HG02938 (cell line): ENCODE measurements around the gene SORCS1.
"Not testable (repeated sequence)": the region's sequence is repeated elsewhere in the genome, so short reads cannot be mapped to it uniquely, and the experiment has no call there.

Experiments
- ATAC-seq: cut with Tn5 transposase; IDR thresholded peaks from one replicate; pipeline ENCODE4 v1.9.1; 2021; ENCODE audit warnings: mild to moderate bottlenecking, moderate library complexity; ENCODE audit not compliant: unreplicated experiment

The SORCS1 gene

DNA sequence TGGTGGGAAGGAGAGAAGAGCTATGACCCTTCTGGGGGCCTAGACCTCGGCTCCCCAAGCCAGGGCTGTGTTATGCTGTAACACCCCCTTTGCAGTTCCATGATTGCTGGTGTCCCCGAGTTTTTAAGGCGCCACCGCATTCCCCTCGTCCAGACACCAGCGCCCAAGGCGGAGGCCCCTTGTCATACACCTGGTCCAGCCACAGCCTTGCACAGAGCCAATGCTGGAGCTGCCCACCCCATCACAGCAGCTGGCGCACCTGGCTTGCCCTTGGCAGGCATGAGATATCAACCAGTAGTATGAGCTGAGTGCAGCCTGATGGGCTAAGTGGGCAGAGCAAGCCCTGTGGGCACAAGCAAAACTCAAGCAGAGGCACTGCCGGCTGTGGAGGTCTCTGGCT, 209.4 kb downstream of the SORCS1 start:
- no peak for ATAC-seq

DNA sequence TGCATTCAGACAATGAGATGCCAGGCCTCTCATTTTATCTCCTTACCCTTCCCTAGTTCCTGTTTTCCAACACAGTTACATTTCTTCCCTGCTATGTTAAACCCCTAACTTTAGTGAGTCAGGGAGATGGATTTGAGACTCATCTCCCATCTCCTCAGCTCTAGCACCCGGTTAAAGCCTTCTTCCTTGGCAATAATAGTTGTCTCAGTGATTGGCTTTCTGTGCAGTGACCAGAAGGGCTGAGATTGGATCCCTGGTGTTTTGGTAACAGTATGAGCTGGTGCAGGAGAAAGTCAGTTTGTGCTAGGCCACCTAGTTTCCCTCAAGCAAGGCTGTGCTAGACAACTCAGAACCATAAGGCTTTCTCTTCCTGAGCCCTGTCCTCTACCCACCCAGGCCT, 212.5 kb downstream of the SORCS1 start:
- no peak for ATAC-seq

DNA sequence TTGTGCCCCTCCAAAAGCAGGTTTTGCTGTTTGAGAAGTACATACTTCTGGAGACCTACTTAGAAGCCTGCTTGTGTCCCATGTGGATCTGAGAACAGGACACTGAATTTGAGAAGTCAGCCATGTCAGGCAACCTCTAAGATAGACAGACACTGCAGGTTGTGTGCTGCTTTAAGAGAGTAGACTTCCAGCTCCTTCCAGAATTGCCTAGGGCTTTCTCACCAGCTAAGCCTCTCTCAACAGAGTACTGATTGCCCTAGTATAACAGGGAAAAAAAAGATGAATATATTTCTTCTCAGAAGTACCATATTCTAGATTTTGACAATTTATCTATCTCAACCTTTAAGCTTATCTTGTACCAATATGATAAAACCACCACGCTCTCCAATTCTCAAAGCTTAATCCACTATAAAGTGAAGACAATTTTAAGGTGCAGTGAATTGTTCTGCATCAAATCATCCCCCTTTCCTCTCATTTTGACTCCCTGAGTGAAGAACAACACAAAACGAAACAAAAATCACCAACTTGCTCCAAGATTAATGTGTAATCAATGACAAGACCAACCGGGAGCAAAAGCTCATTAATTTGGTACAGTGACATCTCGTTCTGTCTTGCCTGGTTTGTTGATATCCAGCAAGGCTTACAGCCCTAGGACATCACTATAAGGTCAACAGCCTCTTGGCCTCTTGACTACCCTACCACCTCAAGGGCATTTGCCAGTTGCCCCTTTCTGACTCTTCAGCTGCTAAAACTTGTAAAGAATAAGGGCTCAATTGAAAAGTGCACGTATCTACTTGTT, 214.6 kb downstream of the SORCS1 start:
- no peak for ATAC-seq

DNA sequence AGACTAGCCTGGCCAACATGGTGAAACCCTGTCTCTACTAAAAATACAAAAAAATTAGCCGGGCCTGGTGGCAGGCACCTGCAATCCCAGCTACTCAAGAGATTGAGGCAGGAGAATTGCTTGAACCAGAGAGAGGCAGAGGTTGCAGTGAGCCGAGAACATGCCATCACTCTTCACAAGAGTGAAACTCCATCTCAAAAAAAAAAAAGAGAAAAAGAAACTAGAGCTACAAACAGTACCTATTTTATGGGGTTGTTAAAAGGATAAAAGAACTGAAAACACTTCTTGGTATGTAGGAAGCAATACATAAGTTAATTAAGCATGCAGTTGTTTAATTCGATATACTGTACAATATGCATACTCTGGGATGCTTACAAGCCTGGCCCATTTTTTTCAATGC, 216.9 kb downstream of the SORCS1 start:
- ATAC-seq, result no peak

DNA sequence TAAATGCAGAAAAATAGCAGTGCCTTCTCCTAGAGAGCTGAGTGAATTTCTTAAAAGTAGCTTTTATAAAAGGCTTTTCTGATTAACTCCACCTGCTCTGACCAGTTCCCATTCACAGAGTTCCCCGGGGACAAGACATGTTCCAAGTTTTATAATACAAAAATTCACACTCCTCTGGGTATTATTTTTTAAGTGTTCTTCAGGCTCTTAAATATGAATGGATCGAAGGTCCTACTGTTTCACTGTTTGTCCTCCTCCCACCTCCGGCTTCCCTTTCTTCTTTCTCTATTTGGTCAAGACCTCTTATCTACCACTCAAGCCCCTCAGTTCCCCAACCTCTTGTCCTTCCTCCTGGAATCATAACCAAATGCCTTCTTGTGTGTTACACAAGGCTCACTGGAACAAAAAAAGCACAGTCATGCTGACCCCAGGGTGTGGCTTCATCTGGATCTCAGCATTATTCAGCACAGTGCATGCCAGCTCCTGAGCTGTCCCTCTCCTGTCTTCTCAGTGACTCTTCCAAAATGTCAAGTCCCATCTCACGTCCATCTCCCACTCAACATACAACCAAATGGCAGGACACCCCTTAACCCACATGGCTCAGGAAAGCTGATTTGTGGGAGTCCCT, 222.4 kb downstream of the SORCS1 start:
- no peak for ATAC-seq

DNA sequence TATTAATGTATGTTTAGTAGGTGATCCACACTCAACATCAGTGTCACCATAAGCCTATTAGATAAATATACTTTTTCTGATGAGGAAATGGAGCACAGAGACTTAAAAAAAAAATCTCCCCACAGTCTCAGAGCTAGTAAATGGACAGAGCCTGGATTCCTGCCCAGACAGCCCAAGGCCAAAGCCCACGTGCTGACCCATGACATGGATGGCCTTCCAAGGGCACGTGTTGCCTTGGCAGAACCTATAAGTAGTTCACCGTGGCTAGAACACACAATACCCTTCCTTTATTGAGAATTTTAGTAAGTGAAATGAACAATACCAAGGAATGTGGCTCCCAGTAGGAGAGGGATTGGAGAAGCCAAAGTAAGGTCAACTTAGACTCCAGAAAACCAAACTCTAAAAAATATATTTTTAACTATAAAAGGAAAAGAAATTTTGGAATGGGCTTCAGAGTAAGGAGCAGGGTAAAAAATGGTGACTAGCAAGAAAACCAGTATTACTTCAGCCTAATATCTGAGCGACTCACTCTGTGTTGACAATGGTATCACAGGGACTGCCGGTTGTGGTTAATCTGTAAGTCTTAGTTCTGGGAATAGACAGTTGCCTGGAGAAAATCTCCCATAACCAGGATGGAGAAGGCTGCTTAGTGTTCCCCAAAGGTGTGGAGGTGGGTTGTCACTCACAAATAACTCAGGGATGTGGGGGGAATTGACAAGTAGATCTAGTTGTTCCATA, 223.0 kb downstream of the SORCS1 start:
- no peak for ATAC-seq

DNA sequence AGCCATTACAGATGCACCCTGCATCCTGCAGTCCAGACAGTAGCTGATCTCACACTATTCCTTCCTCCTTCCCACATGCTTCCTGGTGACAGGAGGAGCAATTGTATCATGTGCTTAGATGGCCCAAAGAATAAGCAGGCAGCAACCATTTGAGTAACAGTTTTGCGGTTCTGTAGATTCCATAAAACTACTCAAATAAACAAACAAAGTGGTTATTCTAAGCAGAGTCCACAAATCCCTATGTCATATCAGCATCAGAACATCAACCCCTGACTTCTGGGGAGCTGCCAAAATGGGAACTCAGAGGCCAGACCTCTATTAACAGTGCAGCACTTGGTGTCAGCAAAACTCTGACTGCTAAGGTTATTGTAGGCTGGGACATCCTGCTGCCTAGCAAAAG, 226.0 kb downstream of the SORCS1 start:
- no peak for ATAC-seq

DNA sequence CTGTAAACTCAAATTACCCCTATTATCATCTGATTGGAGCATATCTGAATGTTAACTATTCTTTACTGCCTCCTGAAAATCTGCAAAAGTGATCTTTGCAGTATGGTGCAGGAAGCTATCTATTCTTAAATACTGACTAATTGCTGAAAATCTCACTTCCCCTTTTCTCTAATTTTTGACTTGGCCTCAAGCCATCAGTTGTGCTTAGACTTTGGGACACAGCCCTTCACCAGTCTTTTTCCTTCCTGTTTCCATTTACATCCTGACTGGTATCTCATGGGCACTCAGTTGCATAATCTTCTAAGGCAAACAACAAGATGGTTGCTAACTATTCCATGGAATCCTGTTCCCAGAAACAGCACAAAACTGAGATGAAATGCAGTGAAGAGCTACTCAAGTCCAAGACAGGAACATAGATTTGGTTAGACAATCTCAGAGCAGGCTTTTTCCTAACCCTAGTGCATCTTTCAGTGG, 228.5 kb downstream of the SORCS1 start:
- peak; percentile 60 for ATAC-seq

DNA sequence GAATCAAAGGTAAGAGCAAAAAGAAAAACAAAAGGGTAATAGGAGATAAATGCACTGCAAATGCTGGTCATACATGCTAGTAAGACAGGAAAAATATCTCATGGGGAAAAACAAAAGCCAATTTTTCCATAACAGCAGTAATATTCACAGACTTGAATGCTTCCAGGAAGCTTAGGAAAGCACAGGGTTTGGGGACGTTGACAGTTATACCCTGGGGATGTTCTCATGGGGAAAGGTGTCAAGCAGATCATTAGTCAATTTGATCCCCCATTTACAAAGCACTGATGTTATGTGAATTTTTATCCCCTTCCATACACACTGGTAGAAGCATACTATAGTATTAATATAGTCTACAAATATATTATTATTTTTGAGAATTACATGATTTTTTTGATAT, 232.7 kb downstream of the SORCS1 start:
- no peak for ATAC-seq

DNA sequence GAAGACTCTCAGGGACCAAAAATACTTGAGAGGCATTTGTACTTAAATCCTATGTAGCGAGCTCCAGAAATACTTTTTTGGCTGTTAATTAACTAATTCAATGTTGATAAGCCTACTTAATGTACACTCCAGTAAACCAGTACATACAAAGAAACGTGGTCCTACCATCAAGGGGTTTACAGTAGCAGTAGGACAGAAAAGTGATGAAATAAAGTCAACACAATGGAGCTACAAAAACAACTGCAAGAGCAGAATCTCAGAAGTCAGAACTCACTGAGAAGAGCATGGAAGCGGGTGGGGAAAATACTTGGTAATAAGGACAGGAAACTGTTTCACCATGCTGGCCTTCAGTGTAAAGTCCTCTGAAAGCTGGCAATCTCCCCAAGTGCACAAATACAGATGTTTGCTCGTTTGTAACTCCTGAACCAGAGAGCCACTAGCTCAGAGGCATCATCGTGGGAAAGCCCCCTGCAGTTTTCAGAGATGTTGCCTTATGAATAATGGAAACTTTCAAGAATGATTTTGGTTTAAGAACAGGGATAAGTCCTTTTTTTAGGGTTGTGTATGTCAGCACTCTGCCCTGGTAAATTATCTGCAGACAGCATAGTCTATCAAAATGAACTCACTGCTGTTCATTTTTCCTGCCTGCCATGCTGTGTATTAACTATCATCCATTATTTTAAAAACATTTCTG, 233.2 kb downstream of the SORCS1 start:
- peak; percentile 63 for ATAC-seq

DNA sequence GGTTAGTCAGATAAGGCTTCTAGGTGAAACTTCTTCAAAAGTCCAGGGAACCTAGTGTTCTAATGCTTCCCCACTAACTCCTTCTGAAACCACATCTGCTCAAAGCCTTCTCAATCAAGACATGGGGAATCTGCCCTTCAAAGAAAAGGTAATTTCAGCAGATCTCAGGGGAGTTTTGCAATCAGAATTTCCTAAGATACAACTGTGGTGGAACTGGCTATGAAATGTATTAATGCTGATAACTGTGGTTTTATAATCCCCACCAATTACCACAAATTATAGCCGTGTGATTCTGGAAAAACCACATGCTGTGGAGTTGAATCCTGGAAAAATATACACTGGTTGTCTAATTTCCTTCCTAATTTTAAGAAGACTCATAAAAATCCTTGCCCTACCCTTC, 233.8 kb downstream of the SORCS1 start:
- ATAC-seq, result no peak

DNA sequence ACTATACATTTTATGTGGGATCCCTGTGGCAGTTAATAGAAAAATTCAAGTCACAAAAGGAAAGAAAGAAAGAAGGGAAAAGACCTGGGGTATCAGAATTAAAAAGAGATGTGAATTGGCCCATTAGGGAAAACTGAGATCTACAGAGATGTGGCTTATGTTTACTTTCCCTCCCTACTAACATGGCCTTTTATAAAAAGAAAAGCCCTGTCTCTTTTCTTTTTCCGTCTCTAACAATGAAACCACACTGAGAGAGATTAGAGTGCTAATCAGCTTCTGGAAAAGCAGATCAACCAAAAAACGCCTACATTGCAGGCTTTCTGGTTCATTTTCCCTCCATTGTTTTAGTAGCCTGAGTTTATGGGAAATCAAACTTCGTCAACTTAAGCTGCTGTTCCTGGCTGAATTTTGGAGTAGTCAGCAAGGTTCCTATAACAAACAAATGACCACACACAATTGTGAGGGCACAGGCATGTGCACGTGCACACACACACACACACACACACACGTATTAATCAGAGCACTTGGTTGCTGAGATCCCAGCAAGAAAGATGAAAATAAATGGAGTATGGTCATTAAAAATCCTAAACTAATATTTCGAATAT, 235.1 kb downstream of the SORCS1 start:
- ATAC-seq, result no peak

DNA sequence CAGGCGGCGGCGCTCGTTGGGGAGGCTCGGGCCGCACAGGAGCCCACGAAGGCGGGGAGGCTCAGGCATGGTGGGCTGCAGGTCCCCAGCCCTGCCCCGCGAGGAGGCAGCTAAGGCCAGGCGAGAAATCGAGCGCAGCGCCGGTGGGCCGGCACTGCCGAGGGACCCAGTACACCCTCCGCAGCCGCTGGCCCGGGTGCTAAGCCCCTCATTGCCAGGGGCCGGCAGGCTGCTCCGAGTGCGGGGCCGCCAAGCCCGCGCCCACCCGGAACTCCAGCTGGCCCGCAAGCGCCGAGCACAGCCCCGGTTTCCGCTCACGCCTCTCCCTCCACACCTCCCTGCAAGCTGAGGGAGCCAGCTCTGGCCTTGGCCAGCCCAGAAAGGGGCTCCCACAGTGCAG, 236.4 kb downstream of the SORCS1 start:
- not testable (repeated sequence) for ATAC-seq

DNA sequence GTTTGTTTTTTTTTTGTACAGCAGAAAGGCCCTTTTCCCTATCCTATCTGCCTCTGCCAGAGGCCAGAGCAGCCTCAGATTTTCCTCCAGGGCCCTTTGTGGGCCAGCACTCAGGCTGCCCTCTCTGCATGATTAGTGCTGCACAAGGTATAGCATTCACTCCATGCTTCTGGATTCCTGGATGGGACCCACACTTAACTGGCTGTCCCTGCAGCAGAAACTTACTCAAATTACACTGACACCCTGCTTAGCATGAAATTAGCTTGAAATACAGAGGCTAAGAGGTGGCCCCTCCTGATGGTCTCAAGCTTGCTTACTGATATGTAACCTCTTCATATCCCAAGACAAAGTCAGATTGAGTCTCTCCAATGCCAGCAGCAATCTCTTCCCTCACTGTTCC, 239.3 kb downstream of the SORCS1 start:
- no peak for ATAC-seq

DNA sequence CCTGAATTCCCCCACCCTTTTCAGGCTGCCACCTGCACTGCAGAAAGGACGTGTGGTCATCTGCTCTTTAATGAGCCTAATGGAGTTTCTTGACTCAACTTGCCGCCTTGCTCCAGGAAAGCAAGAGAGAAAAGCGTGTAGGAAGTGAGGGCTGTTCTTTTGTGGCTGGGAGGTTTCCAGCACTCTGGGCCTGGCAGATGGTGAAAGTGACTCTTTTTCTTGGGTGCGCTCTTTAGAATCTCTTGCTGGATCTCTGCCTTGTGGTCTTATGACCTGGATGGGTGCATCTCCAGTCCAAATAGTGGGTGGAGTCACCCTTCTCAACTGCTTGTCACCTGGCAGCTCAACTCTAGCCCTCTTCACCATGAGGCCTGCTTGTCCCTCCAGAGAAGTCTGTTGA, 244.0 kb downstream of the SORCS1 start:
- no peak for ATAC-seq

DNA sequence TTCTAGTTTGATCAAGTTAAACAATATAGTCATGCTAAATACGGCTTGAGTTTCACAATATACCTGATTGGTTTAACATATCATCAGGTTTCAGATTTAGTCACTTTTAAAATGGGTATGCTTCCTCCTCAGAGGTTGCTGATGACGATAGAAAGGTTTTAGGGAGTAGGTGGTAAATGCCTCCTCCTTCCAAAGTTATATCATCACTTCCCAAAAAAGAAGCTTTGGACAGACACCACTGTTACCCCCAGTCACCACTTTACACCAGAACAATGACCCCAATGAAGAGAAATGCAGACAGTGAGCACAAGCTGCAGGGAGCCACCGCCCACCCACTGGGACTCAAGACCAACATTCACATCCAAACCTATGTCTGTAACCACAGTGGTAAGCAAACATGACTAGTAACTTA, 244.6 kb downstream of the SORCS1 start:
- peak; percentile 82 for ATAC-seq

DNA sequence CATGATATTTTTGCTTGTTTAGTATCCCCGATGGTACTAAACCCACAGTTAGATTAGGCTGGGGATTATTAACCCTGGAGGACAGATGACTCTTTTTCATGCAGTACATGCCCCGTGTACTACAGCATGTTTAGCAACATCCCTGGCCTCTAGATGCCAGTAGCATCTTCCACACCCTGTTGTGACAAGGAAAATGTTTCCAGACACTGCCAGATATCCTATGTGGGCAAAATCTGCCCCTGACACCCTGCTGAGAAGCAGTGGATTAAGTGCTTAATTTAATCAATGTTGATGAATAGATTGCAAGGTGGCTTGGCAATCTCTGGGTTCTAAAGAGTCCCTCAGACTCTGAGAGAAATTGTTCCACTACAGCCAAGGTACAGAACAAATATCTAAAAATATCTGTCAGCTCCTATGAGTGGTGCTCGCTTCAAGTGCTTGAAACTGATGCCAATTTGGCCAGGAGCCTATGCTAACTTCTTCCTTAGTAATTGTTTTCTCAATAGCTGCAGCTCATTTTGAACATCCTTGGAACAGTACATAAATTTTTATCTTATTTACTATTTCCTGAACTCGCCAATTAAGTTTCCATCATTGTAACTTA, 247.0 kb downstream of the SORCS1 start:
- no peak for ATAC-seq

DNA sequence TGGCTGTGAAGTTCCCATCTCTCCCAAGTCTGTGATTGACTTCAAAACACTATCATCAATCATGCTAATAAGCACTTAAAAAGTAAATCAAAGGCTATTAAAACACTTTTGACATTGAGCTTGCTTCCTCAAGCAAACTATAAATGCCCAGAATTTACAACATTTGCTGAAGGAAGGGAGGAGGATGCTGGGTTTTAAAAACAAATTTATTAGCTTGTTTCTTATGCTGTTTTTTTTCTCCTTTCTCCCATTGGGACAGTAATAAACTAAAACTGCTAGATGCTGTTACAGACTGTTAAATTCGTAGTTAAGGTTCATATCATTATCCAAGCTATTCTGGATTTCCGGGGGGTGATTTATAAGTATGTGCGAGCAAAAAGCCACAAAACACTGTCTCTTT, 250.5 kb downstream of the SORCS1 start:
- ATAC-seq, result no peak

DNA sequence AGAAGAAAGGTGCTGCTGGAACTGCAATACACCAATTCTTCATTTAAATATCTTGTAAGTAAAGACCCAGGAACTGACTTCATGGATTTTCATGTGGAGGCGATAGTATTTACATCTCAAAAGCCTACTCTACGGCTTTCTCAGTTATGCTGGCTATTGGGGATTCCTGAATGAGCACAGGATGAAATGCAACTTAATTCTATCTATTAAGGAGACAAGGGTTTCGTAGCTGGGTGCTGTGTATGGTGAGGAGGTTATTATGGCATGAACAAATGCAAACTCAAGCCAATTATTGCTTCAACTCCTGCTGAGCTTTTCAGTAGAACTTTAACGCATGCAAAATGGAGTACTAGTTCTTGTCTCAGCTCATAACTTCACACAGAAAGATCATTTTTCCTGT, 251.2 kb downstream of the SORCS1 start:
- no peak for ATAC-seq

DNA sequence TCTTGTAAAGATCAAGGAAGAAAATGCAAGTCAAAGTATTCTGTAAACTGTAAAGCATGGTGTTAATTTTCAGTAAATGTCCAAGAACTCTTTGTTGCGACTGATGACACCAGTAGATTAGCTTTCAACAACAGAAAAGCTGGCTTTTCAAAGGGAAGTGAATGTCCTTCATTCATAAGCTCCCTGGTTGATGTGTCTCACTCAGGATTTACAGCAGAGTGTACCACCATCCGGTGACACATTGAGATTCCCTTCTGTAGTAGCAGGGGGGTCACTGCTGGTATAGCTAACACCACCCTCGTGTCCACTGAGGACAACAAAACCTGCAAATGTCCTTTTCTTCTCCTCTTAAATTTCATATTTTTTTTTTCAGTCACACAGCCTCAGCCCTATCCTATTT, 253.4 kb downstream of the SORCS1 start:
- no peak for ATAC-seq
